ENCODE data around the gene OXGR1.

The OXGR1 gene

GRCh38 chr13:96952595-96952994, 41.7 kb downstream of the OXGR1 start:
- no peak for TF ChIP-seq CTCF (conservative IDR thresholded peaks at IDR 0.05; ENCODE audit: low read depth, low read length)
- H3K36me3 ChIP-seq (ENCODE audit: insufficient read depth) = no peaks in the 10 kb centered on the region

GRCh38 chr13:96948127-96948526, 46.1 kb downstream of the OXGR1 start:
- no peak overlapping the region for H3K4me2 ChIP-seq

More at GRCh38 chr13:96952595-96952994, 41.7 kb downstream of the OXGR1 start:
- no peak overlapping the region for H3K4me3 ChIP-seq (IDR thresholded peaks at IDR 0.05; ENCODE audit: insufficient read depth, low read depth, low read length)
- no peaks in the 10 kb centered on the region for H3K27me3 ChIP-seq (ENCODE audit: insufficient read depth, low read depth)
- no peak overlapping the region for H2AFZ ChIP-seq (ENCODE audit: low read depth)
- no peak overlapping the region for H3K4me2 ChIP-seq
- no peak overlapping the region for H3K9ac ChIP-seq
- no peaks in the 10 kb centered on the region for H3K4me1 ChIP-seq (ENCODE audit: low read depth, poor library complexity, severe bottlenecking)
- no peaks in the 10 kb centered on the region for H4K20me1 ChIP-seq (ENCODE audit: insufficient read depth)
- no peak overlapping the region for H3K27ac ChIP-seq
- H3K79me2 ChIP-seq (ENCODE audit: insufficient read depth, low read depth) = no peaks in the 10 kb centered on the region

GRCh38 chr13:96947343-96947910, 46.8 kb downstream of the OXGR1 start:
- Histone ChIP-seq H3K36me3 (ENCODE audit: insufficient read depth) (no peaks in the 10 kb centered on the region), H3K9ac (no peak overlapping the region), H3K27me3 (ENCODE audit: insufficient read depth, low read depth) (no peaks in the 10 kb centered on the region), H3K4me2 (no peak overlapping the region), H4K20me1 (ENCODE audit: insufficient read depth) (no peaks in the 10 kb centered on the region), H3K79me2 (ENCODE audit: insufficient read depth, low read depth) (no peaks in the 10 kb centered on the region), H2AFZ (ENCODE audit: low read depth) (no peak overlapping the region), H3K4me3 (IDR thresholded peaks at IDR 0.05; ENCODE audit: insufficient read depth, low read depth, low read length) (no peak overlapping the region), H3K27ac (no peak overlapping the region), H3K4me1 (ENCODE audit: low read depth, poor library complexity, severe bottlenecking) (no peaks in the 10 kb centered on the region)
- TF ChIP-seq CTCF (conservative IDR thresholded peaks at IDR 0.05; ENCODE audit: low read depth, low read length) = no peak

More at GRCh38 chr13:96948127-96948526, 46.1 kb downstream of the OXGR1 start:
- H2AFZ ChIP-seq (ENCODE audit: low read depth) = no peak overlapping the region
- no peak overlapping the region for H3K9ac ChIP-seq
- H3K4me1 ChIP-seq (ENCODE audit: low read depth, poor library complexity, severe bottlenecking) = no peaks in the 10 kb centered on the region
- H3K36me3 ChIP-seq (ENCODE audit: insufficient read depth) = no peaks in the 10 kb centered on the region
- no peaks in the 10 kb centered on the region for H4K20me1 ChIP-seq (ENCODE audit: insufficient read depth)
- no peak overlapping the region for H3K4me3 ChIP-seq (IDR thresholded peaks at IDR 0.05; ENCODE audit: insufficient read depth, low read depth, low read length)
- H3K79me2 ChIP-seq (ENCODE audit: insufficient read depth, low read depth) = no peaks in the 10 kb centered on the region
- H3K27ac ChIP-seq = no peak overlapping the region
- TF ChIP-seq CTCF (conservative IDR thresholded peaks at IDR 0.05; ENCODE audit: low read depth, low read length) = no peak
- no peaks in the 10 kb centered on the region for H3K27me3 ChIP-seq (ENCODE audit: insufficient read depth, low read depth)

GRCh38 chr13:96946709-96947311, 47.5 kb downstream of the OXGR1 start:
- Histone ChIP-seq H2AFZ (ENCODE audit: low read depth) (no peak overlapping the region), H4K20me1 (ENCODE audit: insufficient read depth) (no peaks in the 10 kb centered on the region), H3K9ac (no peak overlapping the region), H3K4me3 (IDR thresholded peaks at IDR 0.05; ENCODE audit: insufficient read depth, low read depth, low read length) (no peak overlapping the region), H3K4me1 (ENCODE audit: low read depth, poor library complexity, severe bottlenecking) (no peaks in the 10 kb centered on the region), H3K36me3 (ENCODE audit: insufficient read depth) (no peaks in the 10 kb centered on the region), H3K27me3 (ENCODE audit: insufficient read depth, low read depth) (no peaks in the 10 kb centered on the region), H3K27ac (no peak overlapping the region), H3K79me2 (ENCODE audit: insufficient read depth, low read depth) (no peaks in the 10 kb centered on the region), H3K4me2 (no peak overlapping the region)
- no peak for TF ChIP-seq CTCF (conservative IDR thresholded peaks at IDR 0.05; ENCODE audit: low read depth, low read length)
